Peyer's patch (tissue), 4 donors: ENCODE results near the gene NPAP1.

Experiments
- CTCF ChIP-seq, 6 experiments: fragments of 450-650 bp in 4 of 6; fragments of 200-600 bp in 2 of 6; sonication (generic) in 1 of 6; IDR thresholded peaks; one replicate each; pipeline ENCODE4 v1.5.1; 2017 to 2019; ENCODE audit warnings: antibody characterized with exemption in 6 of 6, mild to moderate bottlenecking in 3 of 6, moderate library complexity in 1 of 6
- POLR2A ChIP-seq, 2 donors: fragments of 450-650 bp; IDR thresholded peaks; one replicate each; pipeline ENCODE4 v1.5.1; 2017; ENCODE audit warnings: antibody characterized with exemption in 2 of 2, mild to moderate bottlenecking in 2 of 2, moderate library complexity in 2 of 2

GRCh38 chr15:24678485-24678884 lies 2.9 kb downstream of the NPAP1 start:
- TF ChIP-seq CTCF (IDR thresholded peaks at IDR 0.05): no peak
- TF ChIP-seq POLR2A (IDR thresholded peaks at IDR 0.05): no peak
